Erythroblast (primary cell): ENCODE measurements around the gene CATSPER4.
A peak's percentile ranks its signal among the peaks of the same experiment; 100 is the strongest.

Source experiments
- DNase-seq, 2 experiments: peaks; one replicate each; lab custom pipeline; 2025; lab: John Stamatoyannopoulos, UW
- GATA1 ChIP-seq: IDR thresholded peaks from 2 replicates; pipeline ENCODE4 v1.6.1; 2011; ENCODE audit warnings: low read depth, mild to moderate bottlenecking, control low read depth, low read length, moderate library complexity
- POLR2A ChIP-seq: IDR thresholded peaks from 2 replicates; pipeline ENCODE4 v1.6.1; 2011; ENCODE audit warnings: mild to moderate bottlenecking, low read length

Gene CATSPER4

GRCh38 chr1:26195805-26196204 lies 5.4 kb downstream of the CATSPER4 start:
- no peak for DNase-seq
- TF ChIP-seq GATA1: no peak
- no peak for TF ChIP-seq POLR2A

GRCh38 chr1:26197301-26197700 lies 6.9 kb downstream of the CATSPER4 start:
- no peak for DNase-seq
- TF ChIP-seq POLR2A: no peak
- no peak for TF ChIP-seq GATA1

GRCh38 chr1:26197813-26198212 lies 7.4 kb downstream of the CATSPER4 start:
- TF ChIP-seq POLR2A (no peak), GATA1 (no peak)
- DNase-seq: no peak

GRCh38 chr1:26200413-26200812 lies 10.0 kb downstream of the CATSPER4 start:
- TF ChIP-seq POLR2A: no peak
- no peak for TF ChIP-seq GATA1
- DNase-seq: no peak

- DNase-seq: peak in 1 of 2 experiments; percentile 15
- no peak for TF ChIP-seq GATA1
- TF ChIP-seq POLR2A: no peak
These were observed 13.4 kb downstream of the CATSPER4 start for GRCh38 chr1:26203642-26204318.

- TF ChIP-seq POLR2A (no peak), GATA1 (no peak)
- DNase-seq: no peak
These were observed 19.9 kb downstream of the CATSPER4 start for GRCh38 chr1:26210147-26210870.

GRCh38 chr1:26212726-26213125 lies 22.3 kb downstream of the CATSPER4 start:
- TF ChIP-seq POLR2A: no peak
- no peak for TF ChIP-seq GATA1
- no peak for DNase-seq

- no peak for DNase-seq
- TF ChIP-seq GATA1 (no peak), POLR2A (no peak)
These were observed 23.0 kb downstream of the CATSPER4 start for GRCh38 chr1:26213335-26213905.

- no peak for TF ChIP-seq POLR2A
- no peak for TF ChIP-seq GATA1
- DNase-seq: no peak
These were observed 24.8 kb downstream of the CATSPER4 start for GRCh38 chr1:26215246-26215645.

GRCh38 chr1:26218906-26219494 lies 28.6 kb downstream of the CATSPER4 start:
- no peak for DNase-seq
- TF ChIP-seq GATA1 (no peak), POLR2A (no peak)

GRCh38 chr1:26220199-26220912 lies 30.0 kb downstream of the CATSPER4 start:
- no peak for TF ChIP-seq POLR2A
- TF ChIP-seq GATA1: no peak
- no peak for DNase-seq

GRCh38 chr1:26221094-26221493 lies 30.7 kb downstream of the CATSPER4 start:
- no peak for DNase-seq
- TF ChIP-seq GATA1 (no peak), POLR2A (no peak)

GRCh38 chr1:26224606-26225005 lies 34.2 kb downstream of the CATSPER4 start:
- TF ChIP-seq POLR2A (no peak), GATA1 (no peak)
- DNase-seq: no peak
